Hair follicular keratinocyte (primary cell): ENCODE data around the gene RNF25. TPM values are rescaled to one million over a fixed set of nuclear protein-coding genes. Genes with fewer than 3 reads are reported as not detected.

Experiments
- total RNA-seq: library from RNA; depleted of rRNA; stranded (reverse); fragments of >200 nt; gene quantifications from 2 replicates; pipeline ENCODE4 v1.2.3, GENCODE V29; 2015

The RNF25 gene, protein sequence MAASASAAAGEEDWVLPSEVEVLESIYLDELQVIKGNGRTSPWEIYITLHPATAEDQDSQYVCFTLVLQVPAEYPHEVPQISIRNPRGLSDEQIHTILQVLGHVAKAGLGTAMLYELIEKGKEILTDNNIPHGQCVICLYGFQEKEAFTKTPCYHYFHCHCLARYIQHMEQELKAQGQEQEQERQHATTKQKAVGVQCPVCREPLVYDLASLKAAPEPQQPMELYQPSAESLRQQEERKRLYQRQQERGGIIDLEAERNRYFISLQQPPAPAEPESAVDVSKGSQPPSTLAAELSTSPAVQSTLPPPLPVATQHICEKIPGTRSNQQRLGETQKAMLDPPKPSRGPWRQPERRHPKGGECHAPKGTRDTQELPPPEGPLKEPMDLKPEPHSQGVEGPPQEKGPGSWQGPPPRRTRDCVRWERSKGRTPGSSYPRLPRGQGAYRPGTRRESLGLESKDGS
- 25.2 and 32.5 TPM in 2 replicates for total RNA-seq

DNA sequence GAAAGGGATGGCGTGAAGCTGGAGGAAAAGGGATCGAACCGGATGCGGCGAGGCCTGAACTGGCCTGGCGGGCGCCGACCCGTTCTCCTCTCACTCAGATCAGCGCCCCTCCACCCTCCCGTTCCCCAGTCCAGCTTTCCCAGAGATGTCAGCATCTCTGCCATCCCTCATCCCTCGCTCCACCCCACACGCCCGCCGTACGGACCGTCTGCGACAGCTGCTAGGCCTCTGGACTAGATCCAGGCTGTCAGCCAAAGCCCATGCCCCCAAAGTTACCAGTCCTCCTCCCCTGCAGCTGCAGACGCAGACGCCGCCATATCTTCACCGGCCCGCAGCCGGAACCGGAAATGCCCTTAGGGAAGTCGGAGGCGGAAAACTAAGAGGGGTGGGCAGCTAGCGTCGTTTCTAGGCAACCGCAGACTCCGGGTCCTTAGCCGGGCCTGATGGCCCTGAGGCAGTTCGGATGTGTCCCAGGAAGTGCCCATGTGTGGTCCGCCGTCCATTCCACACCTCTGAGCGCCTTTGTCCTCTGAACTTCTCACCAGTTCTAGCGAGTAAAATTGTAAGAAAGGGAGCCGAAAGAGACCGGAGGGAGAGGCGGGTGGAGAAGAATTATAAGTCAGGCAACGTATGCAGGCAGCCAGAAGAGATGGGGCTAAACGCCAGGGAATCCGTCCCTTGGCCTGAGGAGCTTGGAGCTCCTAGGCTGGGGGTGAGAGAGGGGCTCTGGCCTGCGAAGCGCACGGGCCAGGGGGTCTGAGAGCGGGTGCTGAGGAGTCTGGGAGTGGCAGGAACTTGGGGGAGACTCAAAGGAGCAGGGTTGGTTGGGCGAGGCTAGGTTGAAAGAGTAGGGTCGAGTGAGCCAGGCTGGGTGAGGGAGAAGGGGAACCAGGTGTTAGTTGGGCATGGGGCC is at the start of gene RNF25, which contains the start of gene STK36:
Gene RNF25, minus strand, starts transcription at position 349 of the 913 bp plus-strand sequence. Its CDS starts 32 bp downstream, at position 317.
Gene STK36, plus strand, starts transcription at position 433 of the 913 bp plus-strand sequence. CDS start 744 bp downstream, outside the sequence.

DNA sequence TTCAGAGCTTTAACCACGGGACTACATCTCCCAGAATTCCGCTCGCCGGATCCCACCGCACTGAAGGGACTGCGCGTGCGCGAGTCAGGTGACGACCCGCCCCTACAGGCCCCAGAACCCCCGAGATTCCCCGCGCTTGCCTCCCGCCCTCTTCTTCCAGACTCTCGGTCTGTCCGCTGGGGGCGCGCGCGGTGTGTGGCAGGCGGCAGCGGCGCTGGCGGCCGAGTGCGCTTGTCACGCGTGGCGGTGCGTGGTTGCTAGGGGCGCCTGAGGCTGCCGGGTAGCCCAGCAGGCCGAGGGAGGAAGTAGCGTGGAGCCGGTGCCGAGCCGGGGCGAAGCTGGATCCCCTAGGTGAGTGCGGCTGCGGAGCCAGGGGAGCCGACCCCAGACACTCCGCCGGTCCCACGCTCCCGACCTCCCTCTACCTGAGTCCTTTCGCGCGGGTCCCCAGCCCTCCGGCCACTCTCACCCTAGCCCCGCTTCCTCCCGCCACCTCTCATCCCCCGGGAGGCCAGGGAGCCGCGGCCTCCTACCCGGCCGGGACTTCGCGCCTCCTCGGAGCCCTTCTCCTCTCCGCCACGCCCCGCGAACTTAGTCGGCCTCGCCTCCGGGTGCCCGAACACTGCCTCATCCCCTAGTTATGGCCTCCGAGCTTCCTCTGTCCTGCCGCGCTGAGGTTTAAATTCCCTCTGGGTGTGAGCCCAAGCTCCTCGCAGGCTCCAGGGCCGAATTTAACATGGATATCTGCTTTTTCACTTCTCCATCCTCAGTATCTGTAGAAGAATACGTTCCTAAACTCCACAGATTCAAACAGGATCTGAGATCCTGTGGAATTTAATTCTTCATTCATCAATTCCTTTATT is 39.1 kb upstream of the RNF25 start, which contains the start of gene TTLL4:
Gene TTLL4, plus strand, starts transcription at position 149 of the 863 bp plus-strand sequence. CDS start 26,842 bp downstream, outside the sequence.

DNA sequence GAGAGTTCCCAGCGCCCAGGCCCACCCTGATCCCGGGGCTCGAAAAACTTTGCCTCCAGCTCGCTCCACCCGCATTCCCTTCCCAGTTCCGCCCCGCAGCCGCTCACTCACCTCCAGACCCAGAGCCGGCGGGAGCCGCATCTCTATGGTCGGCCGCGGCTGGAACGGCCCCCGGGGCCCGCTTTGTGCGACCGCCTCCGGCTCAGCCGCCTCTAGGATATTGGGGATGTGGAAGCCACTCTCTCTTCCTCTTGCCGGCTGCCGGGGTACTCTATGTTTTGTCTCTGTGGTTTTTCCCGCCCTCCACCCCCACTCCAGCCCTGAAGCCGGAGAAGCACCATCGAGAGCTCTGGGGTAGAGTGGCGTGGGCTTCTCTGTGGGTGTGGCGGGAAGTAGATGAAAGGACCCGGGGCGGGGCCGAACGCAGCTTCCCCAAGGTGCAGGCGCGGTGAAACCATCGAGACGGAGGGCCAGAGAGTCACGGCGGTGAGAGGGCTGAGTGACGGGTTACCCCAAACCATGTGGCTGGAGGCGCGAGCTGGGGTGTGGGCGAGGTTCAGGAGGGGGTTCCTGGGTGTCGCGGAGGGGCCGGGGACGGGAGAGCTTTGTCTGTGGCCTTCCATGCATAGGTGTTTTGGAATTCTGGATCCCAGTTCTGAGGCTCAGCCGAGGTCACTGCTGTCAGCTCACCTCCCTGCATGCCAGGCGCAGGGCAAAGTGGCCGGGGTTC is 12.4 kb downstream of the RNF25 start, which contains the start of the genes BCS1L and ZNF142:
Gene BCS1L, plus strand, starts transcription at position 426 of the 730 bp plus-strand sequence. CDS start 1,305 bp downstream, outside the sequence.
Gene ZNF142, minus strand, starts transcription at position 366 of the 730 bp plus-strand sequence. CDS start 3,194 bp downstream, outside the sequence.

Other genes with a start within 250 kb of the RNF25 start
- gene USP37, start 103.7 kb downstream of the RNF25 start, total RNA-seq = 5.4 and 5.9 TPM in 2 replicates
- gene CNOT9, start 103.2 kb downstream of the RNF25 start, total RNA-seq = 51.0 and 76.6 TPM in 2 replicates
- 14.6 and 16.5 TPM in 2 replicates for gene PLCD4, start 64.1 kb downstream of the RNF25 start, total RNA-seq
- 10.9 and 13.1 TPM in 2 replicates for gene ZNF142, start 12.4 kb downstream of the RNF25 start, total RNA-seq
- gene BCS1L, start 12.3 kb downstream of the RNF25 start, total RNA-seq = 45.3 and 62.5 TPM in 2 replicates
- 9.0 and 10.9 TPM in 2 replicates for gene STK36, start 84 bp upstream of the RNF25 start, total RNA-seq
- 13.4 and 16.0 TPM in 2 replicates for gene TTLL4, start 38.8 kb upstream of the RNF25 start, total RNA-seq
- 0.42 and 2.7 TPM in 2 replicates for gene CYP27A1, start 110.1 kb upstream of the RNF25 start, total RNA-seq
- not detected in 2 replicates for gene PRKAG3, start 159.8 kb upstream of the RNF25 start, total RNA-seq
- gene WNT6, start 187.8 kb upstream of the RNF25 start, total RNA-seq = 0.16 TPM in 1 of 2 replicates, not detected in the other
- gene WNT10A, start 208.8 kb upstream of the RNF25 start, total RNA-seq = 1.1 and 4.2 TPM in 2 replicates